ENCODE results near the gene ALKBH5.

- TF ChIP-seq CTCF (IDR thresholded peaks at IDR 0.05; ENCODE audit: poor library complexity) (no peak), EZH2 (IDR thresholded peaks at IDR 0.05; ENCODE audit: borderline replicate concordance) (no peak)
These were observed 64.0 kb downstream of the ALKBH5 start for GRCh38 chr17:18247613-18248001.
